ENCODE data around the gene ZCCHC14.
"Not testable (repeated sequence)": the region's sequence is repeated elsewhere in the genome, so short reads cannot be mapped to it uniquely, and the experiment has no call there.

Gene ZCCHC14

DNA sequence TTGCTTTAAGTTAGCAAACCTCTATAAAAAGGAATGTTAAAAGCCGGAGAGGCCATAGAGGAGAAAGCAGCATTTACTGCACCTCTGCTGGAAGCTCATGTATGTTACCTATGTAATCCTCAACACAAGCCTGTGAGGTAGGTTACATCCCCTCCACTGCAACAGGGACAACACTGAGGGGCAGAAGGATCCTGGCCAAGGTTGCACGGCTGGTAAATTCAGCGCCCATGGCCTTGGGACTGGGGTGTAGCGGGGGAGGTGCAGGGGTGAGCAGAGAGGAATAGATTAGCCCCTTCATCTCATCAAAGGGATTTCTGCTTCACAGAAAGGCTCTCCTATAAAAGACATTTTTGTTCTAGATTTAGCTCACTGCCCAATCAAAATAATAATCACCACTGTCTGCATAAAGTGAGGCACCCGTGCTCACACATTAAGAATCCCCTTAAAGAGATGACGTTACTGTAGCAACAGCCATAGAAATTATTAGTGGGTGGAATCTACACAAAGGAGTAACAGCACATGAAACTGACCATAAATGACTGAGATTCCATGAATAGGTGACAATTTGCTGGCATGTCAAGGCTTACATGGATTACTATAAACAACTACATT lies 3.3 kb downstream of the ZCCHC14 start:
- TF ChIP-seq ZFX (IDR thresholded peaks at IDR 0.05), result no peak
- TF ChIP-seq, protein P1, sequence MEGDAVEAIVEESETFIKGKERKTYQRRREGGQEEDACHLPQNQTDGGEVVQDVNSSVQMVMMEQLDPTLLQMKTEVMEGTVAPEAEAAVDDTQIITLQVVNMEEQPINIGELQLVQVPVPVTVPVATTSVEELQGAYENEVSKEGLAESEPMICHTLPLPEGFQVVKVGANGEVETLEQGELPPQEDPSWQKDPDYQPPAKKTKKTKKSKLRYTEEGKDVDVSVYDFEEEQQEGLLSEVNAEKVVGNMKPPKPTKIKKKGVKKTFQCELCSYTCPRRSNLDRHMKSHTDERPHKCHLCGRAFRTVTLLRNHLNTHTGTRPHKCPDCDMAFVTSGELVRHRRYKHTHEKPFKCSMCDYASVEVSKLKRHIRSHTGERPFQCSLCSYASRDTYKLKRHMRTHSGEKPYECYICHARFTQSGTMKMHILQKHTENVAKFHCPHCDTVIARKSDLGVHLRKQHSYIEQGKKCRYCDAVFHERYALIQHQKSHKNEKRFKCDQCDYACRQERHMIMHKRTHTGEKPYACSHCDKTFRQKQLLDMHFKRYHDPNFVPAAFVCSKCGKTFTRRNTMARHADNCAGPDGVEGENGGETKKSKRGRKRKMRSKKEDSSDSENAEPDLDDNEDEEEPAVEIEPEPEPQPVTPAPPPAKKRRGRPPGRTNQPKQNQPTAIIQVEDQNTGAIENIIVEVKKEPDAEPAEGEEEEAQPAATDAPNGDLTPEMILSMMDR (conservative IDR thresholded peaks at IDR 0.05), result no peak
- no peak overlapping the region for H3K27ac ChIP-seq

DNA sequence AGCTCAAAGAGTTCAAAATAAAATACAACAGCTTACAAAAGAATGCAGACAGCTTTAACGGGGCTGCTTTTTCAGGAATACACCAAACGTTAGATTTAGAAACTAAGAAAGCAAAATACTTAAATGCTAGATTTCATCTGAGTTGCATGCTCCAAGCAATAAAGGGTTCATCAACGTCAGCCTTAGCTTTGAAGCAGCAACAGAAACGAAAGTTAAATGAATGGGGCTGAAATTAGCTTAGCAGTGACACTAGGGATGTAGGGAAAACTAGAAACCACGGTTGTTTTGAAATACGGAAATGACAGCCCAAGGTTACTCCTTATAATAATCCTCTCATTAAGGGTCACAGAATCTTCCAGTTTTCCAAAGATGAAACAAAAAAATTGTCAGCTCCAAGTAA lies 3.9 kb downstream of the ZCCHC14 start:
- H3K27ac ChIP-seq, result not testable (repeated sequence)

DNA sequence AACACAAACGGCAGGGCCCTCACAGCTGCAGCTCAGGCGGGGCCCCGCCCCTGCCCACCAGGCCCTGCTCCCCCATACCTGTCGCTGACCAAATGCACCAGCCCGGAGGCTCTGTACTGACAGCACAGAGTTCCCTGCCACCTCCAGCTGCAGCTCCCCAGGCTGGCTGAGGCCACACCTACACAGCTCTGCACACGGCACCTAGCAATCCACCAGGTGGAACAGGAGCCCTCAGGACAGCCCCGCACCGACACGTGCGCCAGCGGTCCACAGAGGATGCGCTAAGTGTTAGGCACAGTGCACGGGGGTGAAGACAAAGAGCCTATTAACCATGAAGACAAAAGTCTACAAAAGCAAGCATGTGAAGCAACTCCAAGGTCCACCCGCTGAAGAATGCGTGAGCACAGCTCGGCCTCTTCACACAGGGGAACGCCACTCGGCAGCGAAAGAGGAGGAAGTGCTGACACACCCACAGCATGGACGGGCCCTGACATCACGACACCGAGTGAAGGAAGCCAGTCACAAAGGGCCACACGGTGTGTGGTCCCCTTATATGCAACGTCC lies 5.4 kb downstream of the ZCCHC14 start:
- TF ChIP-seq ZFX (IDR thresholded peaks at IDR 0.05), result no peak
- TF ChIP-seq, protein P1 (conservative IDR thresholded peaks at IDR 0.05), result no peak
- no peak overlapping the region for H3K27ac ChIP-seq

DNA sequence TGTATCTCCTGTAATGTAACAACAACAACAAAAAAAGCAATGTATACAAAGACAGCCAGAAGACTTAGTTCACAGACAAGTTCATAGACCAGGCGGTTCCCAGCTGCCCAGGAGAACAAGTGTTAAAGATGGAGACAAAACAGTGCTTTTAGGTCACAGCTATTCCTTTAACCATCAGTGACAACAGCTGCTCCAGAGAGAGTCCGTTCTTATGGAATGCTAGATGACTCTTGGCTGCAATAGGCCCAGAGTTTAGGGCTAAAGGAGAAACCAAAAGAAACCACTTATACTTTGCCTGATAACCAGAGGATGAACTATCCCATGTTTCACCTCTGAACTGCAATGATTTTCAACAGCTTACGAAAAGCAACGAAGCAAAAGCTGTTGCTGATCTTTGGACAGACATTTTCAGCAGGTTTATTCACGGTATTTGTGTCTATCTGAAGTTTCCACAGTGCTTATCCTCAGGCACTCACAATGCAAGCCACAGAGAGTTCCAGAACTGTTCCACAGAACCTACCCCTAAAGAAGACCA lies 6.0 kb downstream of the ZCCHC14 start:
- TF ChIP-seq ZFX (IDR thresholded peaks at IDR 0.05), result no peak
- TF ChIP-seq, protein P1 (conservative IDR thresholded peaks at IDR 0.05), result no peak

DNA sequence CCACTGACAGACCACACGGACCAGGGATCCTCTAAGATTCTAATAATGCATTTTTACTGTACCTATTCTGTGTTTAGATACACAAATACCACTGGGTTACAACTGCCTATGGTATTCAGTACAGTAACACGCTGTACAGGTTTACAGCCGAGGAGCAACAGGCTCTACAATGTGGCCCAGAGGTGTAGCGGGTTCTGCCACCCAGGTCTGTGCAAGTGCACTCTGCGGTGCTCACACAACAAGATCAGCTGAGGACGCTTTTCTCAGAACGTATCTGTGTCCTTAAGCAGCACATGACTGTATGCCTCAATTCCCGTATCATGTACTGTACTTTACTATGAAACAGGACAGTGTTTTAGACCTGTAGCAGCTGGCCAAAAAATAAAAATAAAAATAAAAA lies 6.5 kb downstream of the ZCCHC14 start:
- no peak overlapping the region for H3K27ac ChIP-seq
- no peak for TF ChIP-seq ZFX (IDR thresholded peaks at IDR 0.05)
- TF ChIP-seq, protein P1 (conservative IDR thresholded peaks at IDR 0.05), result no peak

More for the DNA sequence above, 6.0 kb downstream of the ZCCHC14 start:
- H3K27ac ChIP-seq, result no peak overlapping the region

DNA sequence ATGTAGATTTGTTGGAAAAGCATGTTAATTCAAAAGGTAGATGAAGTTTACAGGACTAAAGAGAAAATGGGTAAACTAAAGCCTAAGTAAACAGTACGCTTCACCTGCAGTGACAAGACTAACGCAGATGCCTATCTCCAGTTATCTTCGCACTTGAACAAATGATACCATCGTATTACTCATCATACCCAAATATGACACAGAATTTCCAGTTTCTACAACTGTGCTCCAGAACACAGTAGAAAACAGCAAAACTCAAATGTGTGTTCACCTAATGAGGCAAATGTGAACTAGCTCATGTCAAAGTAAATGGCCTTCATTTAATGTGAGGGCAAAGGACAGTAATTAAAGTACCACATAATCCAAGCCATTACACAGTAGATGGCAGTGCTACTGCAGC lies 7.0 kb downstream of the ZCCHC14 start:
- not testable (repeated sequence) for H3K27ac ChIP-seq

DNA sequence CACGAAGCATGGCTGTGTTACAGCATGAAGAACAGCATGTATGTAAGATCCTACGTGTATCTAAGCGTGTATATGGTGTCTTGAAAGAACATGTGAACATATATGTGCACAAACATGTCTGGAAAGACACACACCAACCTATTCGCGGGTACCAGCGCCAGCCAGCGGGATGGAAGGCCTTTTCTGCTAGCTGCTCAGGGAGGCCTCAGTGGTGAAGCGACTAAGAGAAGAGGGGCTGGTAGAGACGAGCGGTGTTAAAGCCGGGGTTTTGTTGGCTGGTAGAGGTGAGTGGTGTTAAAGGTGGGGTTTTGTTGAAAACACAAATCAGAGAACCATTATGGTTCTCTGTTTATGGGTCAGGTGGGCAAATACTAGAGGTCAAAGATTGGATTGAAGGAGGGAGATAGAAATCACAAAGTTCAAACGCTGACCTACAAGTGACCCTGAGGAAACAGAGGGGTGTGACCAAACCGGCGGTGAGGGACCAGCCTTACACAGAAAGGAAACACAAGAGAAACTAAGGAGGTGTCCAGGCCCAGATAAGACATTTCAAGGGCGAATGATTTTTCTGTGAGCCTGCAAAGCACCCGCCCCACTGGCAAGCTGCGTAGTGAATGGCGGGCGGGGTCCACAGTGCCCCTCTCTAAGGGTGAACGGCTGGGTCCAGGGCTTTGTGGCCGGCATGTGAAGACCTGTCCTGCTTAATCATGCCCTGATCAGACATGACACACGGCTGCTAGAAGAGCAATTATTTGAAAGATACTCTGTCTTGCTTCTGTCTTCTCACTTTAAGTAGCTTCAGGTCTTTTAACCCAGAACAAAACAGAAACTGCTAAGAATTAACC lies 8.1 kb downstream of the ZCCHC14 start:
- TF ChIP-seq, protein P1 (conservative IDR thresholded peaks at IDR 0.05), result no peak
- TF ChIP-seq ZFX (IDR thresholded peaks at IDR 0.05), result no peak
- no peak overlapping the region for H3K27ac ChIP-seq

DNA sequence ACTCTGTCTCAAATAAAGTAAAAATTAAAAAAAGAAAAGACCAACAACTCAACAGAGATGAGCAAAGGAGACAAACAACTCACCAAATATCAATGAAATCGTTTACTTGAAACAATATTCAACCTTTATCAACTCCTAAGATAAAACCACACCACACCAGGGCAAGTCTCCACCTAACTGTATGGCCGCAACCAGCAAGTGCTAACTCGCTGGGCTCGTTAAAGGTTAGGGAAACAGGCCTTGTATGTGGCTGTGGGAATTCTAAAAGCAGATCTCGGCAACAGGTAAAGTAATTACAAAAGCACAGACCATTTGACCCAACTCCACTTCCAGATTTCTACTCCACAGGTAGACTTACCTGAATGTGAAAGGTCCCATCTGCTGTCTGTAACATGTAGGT lies 9.3 kb downstream of the ZCCHC14 start:
- TF ChIP-seq, protein P1 (conservative IDR thresholded peaks at IDR 0.05), result no peak
- H3K27ac ChIP-seq, result no peak overlapping the region

DNA sequence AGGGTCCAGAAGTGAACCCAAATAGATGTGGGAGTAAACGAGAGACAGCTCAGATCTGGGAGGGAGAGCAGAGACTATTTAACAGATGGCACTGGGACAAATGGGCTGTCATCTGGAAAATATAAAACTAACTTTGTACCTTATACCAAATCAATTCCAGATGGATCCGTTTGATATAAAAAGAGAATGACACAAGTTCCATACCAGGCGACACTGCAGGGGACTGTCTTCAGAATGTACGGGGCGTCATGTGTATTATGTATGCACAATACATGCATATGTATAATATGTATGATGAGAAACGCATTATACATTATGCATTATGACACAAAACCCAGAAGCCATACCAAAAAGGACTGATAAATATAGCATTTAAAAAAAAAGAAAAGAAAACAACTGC lies 10.2 kb downstream of the ZCCHC14 start:
- not testable (repeated sequence) for H3K27ac ChIP-seq
